Stimulated activated CD4-positive, alpha-beta T cell treated with anti-CD3 and anti-CD28 coated beads, TNF-alpha, amount 100 ng/mL, for 4 hours (primary cell): Measurements from ENCODE around the gene FRMD5.

Source experiments
- DNase-seq, 3 experiments: peaks; one replicate each; pipeline ENCODE4 v3.0.0-alpha.2; 2020; ENCODE audit warnings: low read depth in 3 of 3

FRMD5 gene

GRCh38 chr15:44093836-44094235 is 101.2 kb downstream of the FRMD5 start:
- no peak for DNase-seq

- no peak for DNase-seq
Measured at GRCh38 chr15:44092221-44092620, 102.8 kb downstream of the FRMD5 start.

- no peak for DNase-seq
Measured at GRCh38 chr15:44087578-44088465, 107.2 kb downstream of the FRMD5 start.

GRCh38 chr15:44084770-44085169 is 110.3 kb downstream of the FRMD5 start:
- DNase-seq: no peak

- no peak for DNase-seq
Measured at GRCh38 chr15:44084171-44084570, 110.9 kb downstream of the FRMD5 start.

- no peak for DNase-seq
Measured at GRCh38 chr15:44082558-44083157, 112.4 kb downstream of the FRMD5 start.

GRCh38 chr15:44081026-44082013 is 113.8 kb downstream of the FRMD5 start:
- no peak for DNase-seq

- DNase-seq: no peak
Measured at GRCh38 chr15:44075535-44075934, 119.5 kb downstream of the FRMD5 start.

GRCh38 chr15:44069489-44069888 is 125.6 kb downstream of the FRMD5 start:
- no peak for DNase-seq

GRCh38 chr15:44068347-44068746 is 126.7 kb downstream of the FRMD5 start:
- no peak for DNase-seq

- DNase-seq: peak; percentile 11 to 34 (median 15)
Measured at GRCh38 chr15:44066211-44066827, 128.8 kb downstream of the FRMD5 start.

GRCh38 chr15:44064706-44065105 is 130.4 kb downstream of the FRMD5 start:
- no peak for DNase-seq

GRCh38 chr15:44058126-44058525 is 136.9 kb downstream of the FRMD5 start:
- DNase-seq: no peak

- DNase-seq: no peak
Measured at GRCh38 chr15:44045661-44046060, 149.4 kb downstream of the FRMD5 start.

GRCh38 chr15:44045217-44045616 is 149.9 kb downstream of the FRMD5 start:
- DNase-seq: no peak

GRCh38 chr15:44038755-44039191 is 156.3 kb downstream of the FRMD5 start:
- no peak for DNase-seq

- DNase-seq: no peak
Measured at GRCh38 chr15:44035781-44036699, 159.0 kb downstream of the FRMD5 start.

GRCh38 chr15:44034933-44035624 is 160.0 kb downstream of the FRMD5 start:
- no peak for DNase-seq

GRCh38 chr15:44034334-44034733 is 160.7 kb downstream of the FRMD5 start:
- DNase-seq: no peak

- DNase-seq: no peak
Measured at GRCh38 chr15:44033894-44034293, 161.2 kb downstream of the FRMD5 start.
